IMR-90 (cell line): Measurements from ENCODE around the gene MC5R. TPM values are rescaled to one million over a fixed set of nuclear protein-coding genes. Genes with fewer than 3 reads are reported as not detected.

ENCODE experiments used
- ATAC-seq: fragments of 200-7000 bp; cut with Tn5 transposase; 2 replicates; pipeline ENCODE4 v1.9.1; 2020; ENCODE audit warnings: low read depth, mild to moderate bottlenecking, moderate library complexity
- BruUV-seq: library from RNA; stranded (reverse); fragments of 400-500 nt; replicated peaks from 2 replicates; lab custom pipeline; 2021; lab: Mats Ljungman, UMichigan
- CTCF ChIA-PET: fragments of 300-600 bp; formaldehyde crosslinking; extraction: SDS; loops from one replicate; lab custom pipeline; 2021; ENCODE audit warnings: antibody characterized with exemption; lab: Yijun Ruan, JAX
- POLR2A ChIA-PET: fragments of 300-600 bp; sonication (Branson Sonifier 250); formaldehyde crosslinking; loops from one replicate; lab custom pipeline; 2022; ENCODE audit warnings: antibody characterized with exemption; ENCODE audit not compliant: unreplicated experiment; lab: Charles Lee
- DNase-seq: peaks from one replicate; pipeline ENCODE4 v3.0.0; 2013
- H2AFZ ChIP-seq: replicated peaks from 2 replicates; pipeline ENCODE3; 2013; ENCODE audit warnings: low read length, mild to moderate bottlenecking; ENCODE audit not compliant: poor library complexity
- H2AK5ac ChIP-seq: 2 replicates; pipeline ENCODE4 v1.6.1; 2013; ENCODE audit warnings: low read depth, low read length, inconsistent platforms
- H2AK9ac ChIP-seq: replicated peaks from 2 replicates; pipeline ENCODE3; 2013; ENCODE audit warnings: mild to moderate bottlenecking, low read depth, low read length, moderate library complexity; ENCODE audit not compliant: poor library complexity
- H2BK120ac ChIP-seq: 2 replicates; pipeline ENCODE4 v1.6.1; 2013; ENCODE audit warnings: low read depth, low read length, inconsistent platforms
- H2BK15ac ChIP-seq: 3 replicates; pipeline ENCODE4 v1.6.1; 2013; ENCODE audit warnings: low read depth, low read length, inconsistent platforms
- H2BK20ac ChIP-seq: 2 replicates; pipeline ENCODE4 v1.6.1; 2013; ENCODE audit warnings: low read depth, mild to moderate bottlenecking, inconsistent platforms, low read length, moderate library complexity
- H2BK5ac ChIP-seq: 2 replicates; pipeline ENCODE4 v1.6.1; 2013; ENCODE audit warnings: mild to moderate bottlenecking, low read depth, low read length, inconsistent platforms; ENCODE audit not compliant: poor library complexity, severe bottlenecking
- H3K14ac ChIP-seq: replicated peaks from 2 replicates; pipeline ENCODE4 v1.6.1; 2013; ENCODE audit warnings: low read depth, low read length, inconsistent platforms
- H3K18ac ChIP-seq: 2 replicates; pipeline ENCODE4 v1.6.1; 2013; ENCODE audit warnings: low read depth, low read length, control low read depth
- H3K23ac ChIP-seq: 2 replicates; pipeline ENCODE4 v1.6.1; 2013; ENCODE audit warnings: low read depth, low read length, inconsistent platforms
- H3K27ac ChIP-seq: 2 replicates; pipeline ENCODE4 v1.5.1; 2013; ENCODE audit warnings: mild to moderate bottlenecking, control low read depth, low read length; ENCODE audit not compliant: insufficient read depth
- H3K27me3 ChIP-seq: 2 replicates; pipeline ENCODE4 v1.6.1; 2013; ENCODE audit warnings: low read length; ENCODE audit not compliant: control insufficient read depth, insufficient read depth
- H3K36me3 ChIP-seq: 2 replicates; pipeline ENCODE4 v1.6.1; 2013; ENCODE audit warnings: low read length, mixed read lengths; ENCODE audit not compliant: control insufficient read depth, insufficient read depth
- H3K4ac ChIP-seq: 2 replicates; pipeline ENCODE4 v1.6.1; 2013; ENCODE audit warnings: low read depth, low read length, inconsistent platforms
- H3K4me1 ChIP-seq: 2 replicates; pipeline ENCODE4 v1.6.1; 2013; ENCODE audit warnings: low read length, mixed read lengths; ENCODE audit not compliant: control insufficient read depth, insufficient read depth
- H3K4me2 ChIP-seq: 2 replicates; pipeline ENCODE4 v1.6.1; 2013; ENCODE audit warnings: low read depth, mild to moderate bottlenecking, control low read depth, low read length, moderate library complexity
- H3K4me3 ChIP-seq: 2 replicates; pipeline ENCODE4 v1.5.1; 2013; ENCODE audit warnings: low read depth, mild to moderate bottlenecking, control low read depth, low read length, moderate library complexity; ENCODE audit not compliant: insufficient read depth
- H3K56ac ChIP-seq: 2 replicates; pipeline ENCODE4 v1.6.1; 2013; ENCODE audit warnings: low read length, inconsistent platforms; ENCODE audit not compliant: insufficient read depth; ENCODE audit errors: extremely low read depth
- H3K79me1 ChIP-seq, 2 experiments: 2 replicates each; pipeline ENCODE4 v1.6.1; 2013; ENCODE audit warnings: low read length in 2 of 2, inconsistent platforms in 1 of 2, low read depth in 1 of 2
- H3K9ac ChIP-seq: 2 replicates; pipeline ENCODE4 v1.6.1; 2013; ENCODE audit warnings: low read depth, low read length, control low read depth
- H3K9me1 ChIP-seq: 2 replicates; pipeline ENCODE4 v1.6.1; 2013; ENCODE audit warnings: low read length, inconsistent platforms; ENCODE audit not compliant: insufficient read depth
- H3K9me3 ChIP-seq: 2 replicates; pipeline ENCODE4 v1.6.1; 2013; ENCODE audit warnings: low read length; ENCODE audit not compliant: control insufficient read depth, insufficient read depth
- H4K20me1 ChIP-seq: 2 replicates; pipeline ENCODE4 v1.6.1; 2013; ENCODE audit warnings: low read length, inconsistent platforms; ENCODE audit not compliant: insufficient read depth
- H4K5ac ChIP-seq: 2 replicates; pipeline ENCODE4 v1.6.1; 2013; ENCODE audit warnings: mild to moderate bottlenecking, low read depth, low read length, control low read depth
- H4K8ac ChIP-seq, 2 experiments: 2 replicates each; pipeline ENCODE4 v1.6.1; 2013; ENCODE audit warnings: low read depth in 2 of 2, low read length in 2 of 2, control low read depth in 1 of 2, inconsistent platforms in 1 of 2
- H4K91ac ChIP-seq: 2 replicates; pipeline ENCODE4 v1.6.1; 2013; ENCODE audit warnings: low read depth, low read length, inconsistent platforms; ENCODE audit not compliant: insufficient read depth
- BHLHE40 ChIP-seq: fragments of 150-350 bp; IDR thresholded peaks from 2 replicates; pipeline ENCODE4 v1.6.1; 2016; ENCODE audit warnings: mild to moderate bottlenecking, low read depth, low read length
- MAFK ChIP-seq: IDR thresholded peaks from 2 replicates; pipeline ENCODE4 v1.6.1; 2012; ENCODE audit warnings: low read depth, low read length, improper control_type of control experiment
- NFE2L2 ChIP-seq: fragments of 150-350 bp; IDR thresholded peaks from 2 replicates; pipeline ENCODE4 v1.6.1; 2016; ENCODE audit warnings: low read depth, mild to moderate bottlenecking, low read length
- POLR2A ChIP-seq: IDR thresholded peaks from 2 replicates; pipeline ENCODE4 v1.6.1; 2012; ENCODE audit warnings: mild to moderate bottlenecking, low read depth, low read length
- RAD21 ChIP-seq: IDR thresholded peaks from 2 replicates; pipeline ENCODE4 v1.6.1; 2012; ENCODE audit warnings: low read length, improper control_type of control experiment
- RFX5 ChIP-seq: IDR thresholded peaks from 2 replicates; pipeline ENCODE4 v1.8.0; 2012; ENCODE audit warnings: low read depth, mild to moderate bottlenecking, low read length, moderate library complexity
- SMC3 ChIP-seq: fragments of 150-350 bp; IDR thresholded peaks from 2 replicates; pipeline ENCODE4 v1.6.1; 2016; ENCODE audit warnings: low read depth, mild to moderate bottlenecking, antibody characterized with exemption, low read length, moderate library complexity
- WGBS, 2 experiments: methylation state at CpG; one replicate each; pipeline versions ENCODE4 v1.1.5 to v1.1.7; 2013; ENCODE audit warnings: missing lambda C conversion rate in 2 of 2; ENCODE audit not compliant: insufficient read length in 1 of 2; ENCODE audit errors: extremely low coverage in 2 of 2; 5-methylcytosine and 5-hydroxymethylcytosine counted together
- dilution Hi-C: fragments of 300-500 bp; cut with HindIII; formaldehyde crosslinking; loops from one replicate; pipeline ENCODE4 v1.14.3; 2018; ENCODE audit warnings: low sequenced_read_pairs; ENCODE audit not compliant: unreplicated experiment
- in situ Hi-C: fragments of 300-500 bp; cut with MboI; formaldehyde crosslinking; loops from 3 replicates; pipeline ENCODE4 v1.14.3; 2019; ENCODE audit warnings: low sequenced_read_pairs, inconsistent platforms, mixed read lengths
- intact Hi-C: fragments of 100-400 bp; cut with micrococcal nuclease; formaldehyde crosslinking; loops from 2 replicates; pipeline ENCODE4 v1.10.0; 2022
- polyA plus RNA-seq, 3 experiments: library from polyadenylated mRNA; depleted of rRNA; stranded (reverse); fragments of >200 nt; gene quantifications; 2 replicates each; pipeline ENCODE4 v1.2.3, GENCODE V29; 2012; ENCODE audit warnings: low replicate concordance in 1 of 3
- total RNA-seq: library from RNA; depleted of rRNA; stranded (reverse); fragments of >200 nt; gene quantifications from 2 replicates; pipeline ENCODE4 v1.2.3, GENCODE V29; 2012
- TF ChIP-seq, protein P1 (sequence below): conservative IDR thresholded peaks from 2 replicates; pipeline ENCODE4 v1.5.1; 2012; ENCODE audit warnings: mild to moderate bottlenecking, low read depth, low read length, improper control_type of control experiment
- TF ChIP-seq, protein P2 (sequence below): fragments of 150-350 bp; IDR thresholded peaks from 2 replicates; pipeline ENCODE4 v1.6.1; 2017; ENCODE audit warnings: mild to moderate bottlenecking, antibody characterized with exemption, low read length, low read depth
- TF ChIP-seq, protein P3 (sequence below): fragments of 150-350 bp; IDR thresholded peaks from 2 replicates; pipeline ENCODE4 v1.6.1; 2016; ENCODE audit warnings: low read depth, mild to moderate bottlenecking, low read length, moderate library complexity, borderline replicate concordance

Gene MC5R
- total and polyA plus RNA-seq, 2 of the 4 experiments (the other 2 are of a cell fraction), result not detected

DNA sequence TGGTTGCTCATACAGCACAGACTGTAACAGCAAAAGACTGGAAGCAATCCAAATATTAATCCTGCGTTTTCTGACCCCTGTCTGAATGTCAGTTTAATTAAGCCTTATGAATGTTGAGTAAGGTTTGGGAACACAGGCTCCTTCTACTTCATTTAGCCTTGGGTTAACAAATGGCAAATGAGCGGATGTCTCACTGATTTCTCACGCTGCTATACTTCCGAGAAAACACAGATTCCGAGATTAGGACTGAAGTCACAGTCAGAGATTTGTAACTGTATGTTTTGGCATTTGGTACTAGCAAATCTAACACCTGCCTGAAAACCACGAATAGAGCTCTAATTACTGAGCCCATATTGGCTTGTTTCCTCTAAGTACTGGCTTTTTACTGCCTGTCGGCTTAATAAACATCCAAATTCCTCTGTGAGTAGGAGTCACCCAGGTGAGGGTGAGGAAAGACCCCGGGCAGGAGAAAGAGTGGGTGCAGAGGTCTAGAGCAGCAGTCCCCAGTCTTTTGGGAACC is 10.6 kb downstream of the MC5R start:
- no CpG with 5 or more reads among the region's 8 CpGs for WGBS, 2 experiments
- Histone ChIP-seq H4K20me1 (no peaks in the 10 kb centered on the region), H3K4me1 (no peaks in the 10 kb centered on the region), H2BK20ac (no peak overlapping the region), H3K56ac (no peak overlapping the region), H2AK9ac (no peak overlapping the region), H3K9me1 (no peaks in the 10 kb centered on the region), H3K9me3 (peaks cover 7% of the 10 kb centered on the region), H3K9ac (no peak overlapping the region), H3K4me2 (no peak overlapping the region), H3K18ac (no peak overlapping the region), H4K5ac (no peak overlapping the region), H4K91ac (no peak overlapping the region), H3K4ac (no peak overlapping the region), H3K36me3 (no peaks in the 10 kb centered on the region), H3K27ac (no peak overlapping the region), H2AK5ac (no peak overlapping the region), H3K27me3 (no peaks in the 10 kb centered on the region), H3K79me1 (no peaks in the 10 kb centered on the region), H3K14ac (no peak overlapping the region), H3K23ac (no peak overlapping the region), H2BK5ac (no peak overlapping the region), H4K8ac (no peak overlapping the region), H2AFZ (no peak overlapping the region), H3K4me3 (no peak overlapping the region), H2BK15ac (no peak overlapping the region), H2BK120ac (no peak overlapping the region)
- intact Hi-C loops (no loop called here), dilution Hi-C loops (no loop called here), in situ Hi-C loops (no loop called here)
- TF ChIP-seq, protein P1, sequence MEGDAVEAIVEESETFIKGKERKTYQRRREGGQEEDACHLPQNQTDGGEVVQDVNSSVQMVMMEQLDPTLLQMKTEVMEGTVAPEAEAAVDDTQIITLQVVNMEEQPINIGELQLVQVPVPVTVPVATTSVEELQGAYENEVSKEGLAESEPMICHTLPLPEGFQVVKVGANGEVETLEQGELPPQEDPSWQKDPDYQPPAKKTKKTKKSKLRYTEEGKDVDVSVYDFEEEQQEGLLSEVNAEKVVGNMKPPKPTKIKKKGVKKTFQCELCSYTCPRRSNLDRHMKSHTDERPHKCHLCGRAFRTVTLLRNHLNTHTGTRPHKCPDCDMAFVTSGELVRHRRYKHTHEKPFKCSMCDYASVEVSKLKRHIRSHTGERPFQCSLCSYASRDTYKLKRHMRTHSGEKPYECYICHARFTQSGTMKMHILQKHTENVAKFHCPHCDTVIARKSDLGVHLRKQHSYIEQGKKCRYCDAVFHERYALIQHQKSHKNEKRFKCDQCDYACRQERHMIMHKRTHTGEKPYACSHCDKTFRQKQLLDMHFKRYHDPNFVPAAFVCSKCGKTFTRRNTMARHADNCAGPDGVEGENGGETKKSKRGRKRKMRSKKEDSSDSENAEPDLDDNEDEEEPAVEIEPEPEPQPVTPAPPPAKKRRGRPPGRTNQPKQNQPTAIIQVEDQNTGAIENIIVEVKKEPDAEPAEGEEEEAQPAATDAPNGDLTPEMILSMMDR, result no peak
- TF ChIP-seq, protein P2, sequence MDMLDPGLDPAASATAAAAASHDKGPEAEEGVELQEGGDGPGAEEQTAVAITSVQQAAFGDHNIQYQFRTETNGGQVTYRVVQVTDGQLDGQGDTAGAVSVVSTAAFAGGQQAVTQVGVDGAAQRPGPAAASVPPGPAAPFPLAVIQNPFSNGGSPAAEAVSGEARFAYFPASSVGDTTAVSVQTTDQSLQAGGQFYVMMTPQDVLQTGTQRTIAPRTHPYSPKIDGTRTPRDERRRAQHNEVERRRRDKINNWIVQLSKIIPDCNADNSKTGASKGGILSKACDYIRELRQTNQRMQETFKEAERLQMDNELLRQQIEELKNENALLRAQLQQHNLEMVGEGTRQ, result no peak
- TF ChIP-seq MAFK, result no peak
- no peak for TF ChIP-seq NFE2L2
- no peak for TF ChIP-seq BHLHE40
- TF ChIP-seq RAD21, result no peak
- TF ChIP-seq, protein P3, sequence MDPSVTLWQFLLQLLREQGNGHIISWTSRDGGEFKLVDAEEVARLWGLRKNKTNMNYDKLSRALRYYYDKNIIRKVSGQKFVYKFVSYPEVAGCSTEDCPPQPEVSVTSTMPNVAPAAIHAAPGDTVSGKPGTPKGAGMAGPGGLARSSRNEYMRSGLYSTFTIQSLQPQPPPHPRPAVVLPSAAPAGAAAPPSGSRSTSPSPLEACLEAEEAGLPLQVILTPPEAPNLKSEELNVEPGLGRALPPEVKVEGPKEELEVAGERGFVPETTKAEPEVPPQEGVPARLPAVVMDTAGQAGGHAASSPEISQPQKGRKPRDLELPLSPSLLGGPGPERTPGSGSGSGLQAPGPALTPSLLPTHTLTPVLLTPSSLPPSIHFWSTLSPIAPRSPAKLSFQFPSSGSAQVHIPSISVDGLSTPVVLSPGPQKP, result no peak
- no peak for TF ChIP-seq SMC3
- TF ChIP-seq RFX5, result no peak
- no peak for TF ChIP-seq POLR2A
- BruUV-seq, result no TSS peak
- ATAC-seq (no peak), DNase-seq (no peak)
- POLR2A ChIA-PET, result no interaction called here
- CTCF ChIA-PET, result no interaction called here
